ENCODE data around the gene ZNF3. TPM values are rescaled to one million over a fixed set of nuclear protein-coding genes. Genes with fewer than 3 reads are reported as not detected.
"Not testable (repeated sequence)": the region's sequence is repeated elsewhere in the genome, so short reads cannot be mapped to it uniquely, and the experiment has no call there.

Gene ZNF3
- total RNA-seq = 16.7 TPM

GRCh38 chr7:100081535-100082102 lies at the start of gene ZNF3:
Gene ZNF3, minus strand, starts transcription at chr7:100081723. Its CDS starts 4,366 bp downstream, at chr7:100077357.
- intact Hi-C loops (cut with DNase I) = loop anchor here (5.0 kb wide), 1 partner anchor 89 kb away; no protein-coding TSS in a partner anchor
- Histone ChIP-seq H3K4me1 (peaks cover 39% of the 10 kb centered on the region), H3K27ac (peak within 1 kb of the TSS; percentile 71), H3K27me3 (no peaks in the 10 kb centered on the region), H3K9me3 (no peaks in the 10 kb centered on the region), H3K36me3 (peaks cover 0 to 19% of the 10 kb centered on the region in 2 donors), H3K4me3 (peak within 1 kb of the TSS; percentile 79 to 85)
- TF ChIP-seq CTCF (IDR thresholded peaks at IDR 0.05) (peak; percentile 65 to 97 (median 92)), POLR2A (IDR thresholded peaks at IDR 0.05) (peak in 1 of 2 donors; percentile 20), POLR2AphosphoS5 (IDR thresholded peaks at IDR 0.05; ENCODE audit: insufficient read depth in 1 of 2, low read depth in 1 of 2) (peak; percentile 86 to 94)
- peak in 1 of 2 donors; percentile 99 for DNase-seq (ENCODE audit: extremely low spot score in 2 of 2)

GRCh38 chr7:100130608-100131453 lies 49.3 kb upstream of the ZNF3 start:
- no peaks in the 10 kb centered on the region for H3K9me3 ChIP-seq
- H3K27me3 ChIP-seq = no peaks in the 10 kb centered on the region
- H3K27ac ChIP-seq = no peak overlapping the region
- intact Hi-C loops (cut with DNase I) = loop anchor here (10.0 kb wide), 1 partner anchor 84 kb away; the partner anchor contains the start of gene PVRIG
- H3K4me1 ChIP-seq = peaks cover 28% of the 10 kb centered on the region
- no peak for DNase-seq (ENCODE audit: extremely low spot score in 2 of 2)
- no peaks in the 10 kb centered on the region for H3K36me3 ChIP-seq
- TF ChIP-seq CTCF (IDR thresholded peaks at IDR 0.05) = peak; percentile 70 to 88 (median 76)
- no peak for TF ChIP-seq POLR2A (IDR thresholded peaks at IDR 0.05)
- peak in 1 of 2 donors; percentile 38 for TF ChIP-seq POLR2AphosphoS5 (IDR thresholded peaks at IDR 0.05; ENCODE audit: insufficient read depth in 1 of 2, low read depth in 1 of 2)
- H3K4me3 ChIP-seq = peak overlapping the region in 1 of 2 donors; percentile 13

GRCh38 chr7:100130220-100130607 lies 48.7 kb upstream of the ZNF3 start:
- H3K36me3 ChIP-seq; H3K9me3 ChIP-seq; H3K4me3 ChIP-seq; DNase-seq (ENCODE audit: extremely low spot score in 2 of 2); H3K27me3 ChIP-seq; H3K27ac ChIP-seq: not testable (repeated sequence)
- peaks cover 34% of the 10 kb centered on the region for H3K4me1 ChIP-seq
- intact Hi-C loops (cut with DNase I) = loop anchor here (10.0 kb wide), 1 partner anchor 85 kb away; the partner anchor contains the start of gene PVRIG

- TF ChIP-seq CTCF (IDR thresholded peaks at IDR 0.05) (no peak), POLR2AphosphoS5 (IDR thresholded peaks at IDR 0.05; ENCODE audit: insufficient read depth in 1 of 2, low read depth in 1 of 2) (no peak), POLR2A (IDR thresholded peaks at IDR 0.05) (no peak)
- intact Hi-C loops (cut with DNase I) = no loop called here
- Histone ChIP-seq H3K27ac (peak overlapping the region; percentile 96), H3K36me3 (no peaks in the 10 kb centered on the region), H3K4me1 (peaks cover 41% of the 10 kb centered on the region), H3K4me3 (peak overlapping the region in 1 of 2 donors; percentile 86), H3K27me3 (no peaks in the 10 kb centered on the region), H3K9me3 (no peaks in the 10 kb centered on the region)
- no peak for DNase-seq (ENCODE audit: extremely low spot score in 2 of 2)
These were observed 47.1 kb upstream of the ZNF3 start for GRCh38 chr7:100128637-100128963.

- TF ChIP-seq POLR2AphosphoS5 (IDR thresholded peaks at IDR 0.05; ENCODE audit: insufficient read depth in 1 of 2, low read depth in 1 of 2) (no peak), CTCF (IDR thresholded peaks at IDR 0.05) (no peak), POLR2A (IDR thresholded peaks at IDR 0.05) (no peak)
- Histone ChIP-seq H3K9me3 (no peaks in the 10 kb centered on the region), H3K27ac (peak overlapping the region; percentile 96), H3K4me1 (peaks cover 41% of the 10 kb centered on the region), H3K36me3 (no peaks in the 10 kb centered on the region), H3K27me3 (no peaks in the 10 kb centered on the region), H3K4me3 (peak overlapping the region; percentile 86 to 92)
- intact Hi-C loops (cut with DNase I) = no loop called here
- DNase-seq (ENCODE audit: extremely low spot score in 2 of 2) = no peak
These were observed 46.5 kb upstream of the ZNF3 start for GRCh38 chr7:100127866-100128636.
